ENCODE data around the gene RNF13.

DNA sequence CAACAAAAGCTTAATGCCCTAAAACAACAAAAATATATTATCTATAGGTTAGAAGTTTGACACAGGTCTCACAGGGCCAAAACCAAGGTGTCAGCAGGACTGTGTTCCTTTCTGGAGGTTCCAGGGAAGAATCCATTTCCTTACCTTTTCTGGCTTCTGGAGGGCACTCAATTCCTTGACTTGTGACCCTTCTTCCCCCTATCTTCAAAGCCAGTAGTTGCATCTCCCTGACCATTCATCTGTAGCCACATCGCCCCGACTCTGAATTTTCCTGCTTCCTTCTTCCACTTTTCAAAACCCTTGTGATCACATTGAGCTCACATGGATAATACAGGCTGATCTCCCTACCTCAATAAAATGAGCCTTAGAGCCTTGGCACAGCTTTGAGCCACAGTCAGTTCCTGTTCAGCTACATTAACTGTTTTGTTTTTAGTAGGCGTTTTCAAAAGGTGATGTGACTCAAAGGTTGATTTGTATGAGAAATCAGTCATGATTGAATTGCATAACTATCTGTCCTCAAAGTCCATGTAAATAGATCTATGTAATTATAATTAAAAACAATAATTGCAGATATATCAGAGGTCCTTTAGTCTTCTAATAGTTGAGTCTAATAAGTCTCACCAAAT is 145.3 kb downstream of the RNF13 start:
- TF ChIP-seq, protein P1, sequence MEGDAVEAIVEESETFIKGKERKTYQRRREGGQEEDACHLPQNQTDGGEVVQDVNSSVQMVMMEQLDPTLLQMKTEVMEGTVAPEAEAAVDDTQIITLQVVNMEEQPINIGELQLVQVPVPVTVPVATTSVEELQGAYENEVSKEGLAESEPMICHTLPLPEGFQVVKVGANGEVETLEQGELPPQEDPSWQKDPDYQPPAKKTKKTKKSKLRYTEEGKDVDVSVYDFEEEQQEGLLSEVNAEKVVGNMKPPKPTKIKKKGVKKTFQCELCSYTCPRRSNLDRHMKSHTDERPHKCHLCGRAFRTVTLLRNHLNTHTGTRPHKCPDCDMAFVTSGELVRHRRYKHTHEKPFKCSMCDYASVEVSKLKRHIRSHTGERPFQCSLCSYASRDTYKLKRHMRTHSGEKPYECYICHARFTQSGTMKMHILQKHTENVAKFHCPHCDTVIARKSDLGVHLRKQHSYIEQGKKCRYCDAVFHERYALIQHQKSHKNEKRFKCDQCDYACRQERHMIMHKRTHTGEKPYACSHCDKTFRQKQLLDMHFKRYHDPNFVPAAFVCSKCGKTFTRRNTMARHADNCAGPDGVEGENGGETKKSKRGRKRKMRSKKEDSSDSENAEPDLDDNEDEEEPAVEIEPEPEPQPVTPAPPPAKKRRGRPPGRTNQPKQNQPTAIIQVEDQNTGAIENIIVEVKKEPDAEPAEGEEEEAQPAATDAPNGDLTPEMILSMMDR (IDR thresholded peaks at IDR 0.05) = no peak
- no peak for TF ChIP-seq POLR2A (IDR thresholded peaks at IDR 0.05)

Data from breast epithelium (tissue), 3 donors.